B cell (primary cell): Measurements from ENCODE around the gene PUM1. TPM values are rescaled to one million over a fixed set of nuclear protein-coding genes. Genes with fewer than 3 reads are reported as not detected.

ENCODE experiments used
- ATAC-seq: fragments of 200-7000 bp; cut with Tn5 transposase; one replicate; pipeline ENCODE4 v1.10.0; 2021; ENCODE audit warnings: low read depth, mild to moderate bottlenecking, moderate number of reproducible peaks, moderate library complexity
- CTCF ChIA-PET: fragments of 350-600 bp; sonication (Branson Sonifier 250); formaldehyde crosslinking; loops from one replicate; lab custom pipeline; 2021; ENCODE audit warnings: antibody characterized with exemption, inconsistent platforms; lab: Charles Lee
- POLR2A ChIA-PET: fragments of 350-600 bp; sonication (Branson Sonifier 250); formaldehyde crosslinking; loops from one replicate; lab custom pipeline; 2021; ENCODE audit warnings: antibody characterized with exemption; lab: Charles Lee
- DNase-seq: peaks from one replicate; pipeline ENCODE4 v3.0.0; 2013
- H2AFZ ChIP-seq: 2 replicates; pipeline ENCODE4 v1.6.1; 2012; ENCODE audit warnings: mild to moderate bottlenecking, low read depth, low read length; ENCODE audit not compliant: insufficient read depth, poor library complexity, severe bottlenecking
- H3K27ac ChIP-seq, 2 donors: 1 replicate in 1 of 2; 2 replicates in 1 of 2; pipeline ENCODE4 v1.5.1; 2012 to 2013; ENCODE audit warnings: low read length in 2 of 2, mild to moderate bottlenecking in 2 of 2, moderate library complexity in 1 of 2
- H3K27me3 ChIP-seq, 4 experiments: fragments of 200-600 bp in 1 of 4; sonication (generic) in 1 of 4; replicated peaks in 1 of 4; 1 replicate in 2 of 4; 2 replicates in 2 of 4; pipeline versions ENCODE4 v1.6.1 to v1.7.0; 2013 to 2016; ENCODE audit warnings: low read length in 3 of 4, mild to moderate bottlenecking in 2 of 4, mixed read lengths in 1 of 4, moderate library complexity in 1 of 4; ENCODE audit not compliant: insufficient read depth in 4 of 4, control insufficient read depth in 3 of 4; ENCODE audit errors: control extremely low read depth in 1 of 4
- H3K36me3 ChIP-seq, 2 experiments: replicated peaks in 1 of 2; 1 replicate in 1 of 2; 2 replicates in 1 of 2; pipeline versions ENCODE4 v1.6.1 to v1.7.1; 2013; ENCODE audit warnings: low read length in 1 of 2; ENCODE audit not compliant: insufficient read depth in 2 of 2, control insufficient read depth in 1 of 2; ENCODE audit errors: control extremely low read depth in 1 of 2, extremely low read depth in 1 of 2
- H3K4me1 ChIP-seq, 2 donors: fragments of 200-600 bp in 1 of 2; sonication (generic) in 1 of 2; 1 replicate in 1 of 2; 2 replicates in 1 of 2; pipeline versions ENCODE4 v1.5.1 to v1.6.1; 2013 to 2017; ENCODE audit warnings: low read length in 2 of 2; ENCODE audit not compliant: control insufficient read depth in 2 of 2, insufficient read depth in 2 of 2
- H3K4me2 ChIP-seq: replicated peaks from 2 replicates; pipeline ENCODE3; 2012; ENCODE audit warnings: mild to moderate bottlenecking, low read depth, low read length; ENCODE audit not compliant: poor library complexity, severe bottlenecking
- H3K4me3 ChIP-seq, 5 experiments: fragments of 200-600 bp in 1 of 5; sonication (generic) in 1 of 5; 1 replicate in 3 of 5; 2 replicates in 2 of 5; pipeline versions ENCODE4 v1.5.1 to v1.7.0; 2011 to 2016; ENCODE audit warnings: low read length in 4 of 5, mild to moderate bottlenecking in 4 of 5, low read depth in 2 of 5, control low read depth in 1 of 5, moderate library complexity in 1 of 5; ENCODE audit not compliant: insufficient read depth in 1 of 5; ENCODE audit errors: control extremely low read depth in 1 of 5, extremely low read depth in 1 of 5
- H3K79me2 ChIP-seq: fragments of 200-600 bp; sonication (generic); one replicate; pipeline ENCODE4 v1.6.0; 2016; ENCODE audit warnings: low read length; ENCODE audit not compliant: control insufficient read depth, insufficient read depth
- H3K9ac ChIP-seq: fragments of 200-600 bp; sonication (generic); 2 replicates; pipeline ENCODE4 v1.6.1; 2017; ENCODE audit warnings: mild to moderate bottlenecking, low read length, moderate library complexity
- H3K9me3 ChIP-seq, 3 donors: one replicate each; pipeline versions ENCODE4 v1.6.1 to v1.7.1; 2013; ENCODE audit warnings: low read length in 2 of 3; ENCODE audit not compliant: control insufficient read depth in 2 of 3, insufficient read depth in 1 of 3; ENCODE audit errors: control extremely low read depth in 1 of 3
- H4K20me1 ChIP-seq: 2 replicates; pipeline ENCODE4 v1.6.0; 2012; ENCODE audit warnings: mild to moderate bottlenecking, low read length; ENCODE audit not compliant: insufficient read depth, control insufficient read depth, poor library complexity, severe bottlenecking
- H3K27ac Mint-ChIP-seq: one replicate; pipeline ENCODE4 v1.8.0; 2021; ENCODE audit warnings: mixed read lengths
- H3K27me3 Mint-ChIP-seq: one replicate; pipeline ENCODE4 v1.8.0; 2021; ENCODE audit warnings: mixed read lengths
- H3K4me1 Mint-ChIP-seq: one replicate; pipeline ENCODE4 v1.8.0; 2021; ENCODE audit warnings: mixed read lengths
- H3K4me3 Mint-ChIP-seq: one replicate; pipeline ENCODE4 v1.8.0; 2021; ENCODE audit warnings: mixed read lengths
- H3K9me3 Mint-ChIP-seq: one replicate; pipeline ENCODE4 v1.8.0; 2022; ENCODE audit warnings: mixed read lengths; ENCODE audit not compliant: insufficient read depth
- EZH2 ChIP-seq: IDR thresholded peaks from 2 replicates; pipeline ENCODE4 v1.6.1; 2012; ENCODE audit warnings: borderline replicate concordance, low read depth, mild to moderate bottlenecking, moderate library complexity, low read length; ENCODE audit not compliant: insufficient read depth, poor library complexity, severe bottlenecking
- WGBS: methylation state at CpG from one replicate; pipeline ENCODE4 v1.1.5; 2013; ENCODE audit warnings: missing lambda C conversion rate; ENCODE audit not compliant: insufficient coverage; 5-methylcytosine and 5-hydroxymethylcytosine counted together
- intact Hi-C: fragments of 100-400 bp; cut with micrococcal nuclease; formaldehyde crosslinking; loops from one replicate; pipeline ENCODE4 v1.10.0; 2022
- polyA plus RNA-seq: library from polyadenylated mRNA; depleted of rRNA; stranded (reverse); fragments of >200 nt; gene quantifications from 2 replicates; pipeline ENCODE4 v1.2.3, GENCODE V29; 2012
- total RNA-seq, 2 donors: library from RNA; stranded (reverse); fragments of 120-200 nt in 1 of 2; gene quantifications; 1 replicate in 1 of 2; 2 replicates in 1 of 2; pipeline versions ENCODE4 v1.2.3 to v1.2.4, GENCODE V29; 2013 to 2022
- TF ChIP-seq, protein P1 (sequence below): fragments of 200-600 bp; IDR thresholded peaks from one replicate; pipeline ENCODE4 v1.8.0; 2022; ENCODE audit warnings: antibody characterized with exemption, mild to moderate bottlenecking

PUM1 gene
- total and polyA plus RNA-seq, 2 donors (not counting 1 experiment from before 2014, with no cell fraction given): 52.8 to 177 TPM

DNA sequence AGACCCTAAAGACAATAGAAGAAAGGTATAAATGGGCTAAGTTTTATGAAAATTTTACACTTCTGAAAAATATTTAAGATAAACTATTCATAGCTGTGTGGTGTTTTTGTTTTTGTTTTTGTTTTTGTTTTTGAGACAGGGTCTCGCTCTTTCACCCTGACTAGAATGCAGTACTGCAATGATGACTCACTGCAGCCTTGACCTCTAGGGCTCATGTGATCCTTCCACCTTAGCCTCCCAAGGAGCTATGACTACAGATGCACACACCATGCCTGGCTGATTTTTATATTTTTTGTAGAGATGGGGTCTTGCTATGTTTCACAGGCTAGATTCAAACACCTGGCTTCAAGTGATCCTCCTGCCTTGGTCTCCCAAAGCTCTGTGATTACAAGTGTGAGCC lies 66.6 kb downstream of the PUM1 start:
- no peak overlapping the region for H3K27ac Mint-ChIP-seq

DNA sequence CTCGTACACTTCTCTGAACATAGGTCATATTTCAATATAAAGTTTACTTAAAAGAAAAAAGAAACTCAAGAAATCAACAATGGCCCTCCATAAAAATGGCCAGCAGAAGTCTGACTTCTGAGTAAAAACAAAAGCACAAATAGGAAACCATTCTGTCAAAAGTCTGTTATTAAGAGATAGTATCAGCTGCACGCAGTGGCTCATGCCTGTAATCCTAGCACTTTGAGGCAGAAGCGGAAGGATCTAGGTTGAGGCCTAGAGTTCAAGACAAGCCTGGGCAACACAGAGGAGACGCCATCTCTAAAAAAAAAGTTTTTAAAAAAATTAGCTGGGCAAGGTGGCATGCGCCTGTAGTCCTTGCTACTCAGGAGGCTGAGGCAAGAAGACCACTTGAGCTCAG lies 67.3 kb downstream of the PUM1 start:
- ATAC-seq: no peak
- Mint-ChIP-seq H3K9me3 (no peaks in the 10 kb centered on the region), H3K27me3 (no peaks in the 10 kb centered on the region), H3K4me3 (no peak overlapping the region), H3K27ac (no peak overlapping the region), H3K4me1 (peaks cover 33% of the 10 kb centered on the region)
- no peak overlapping the region for H3K9ac ChIP-seq
- no peaks in the 10 kb centered on the region for H3K9me3 ChIP-seq
- no peak overlapping the region for H2AFZ ChIP-seq
- 96% methylated on average over 3 of the region's 5 CpGs for WGBS
- no peaks in the 10 kb centered on the region for H3K27me3 ChIP-seq
- H3K4me1 ChIP-seq: no peaks in the 10 kb centered on the region
- no peak overlapping the region for H3K4me2 ChIP-seq
- H3K27ac ChIP-seq: no peak overlapping the region
- intact Hi-C loops: no loop called here
- peaks cover 20 to 56% of the 10 kb centered on the region in 2 experiments for H3K36me3 ChIP-seq
- no peak overlapping the region for H3K4me3 ChIP-seq
- POLR2A ChIA-PET: no interaction called here
- H3K79me2 ChIP-seq: peaks cover 87% of the 10 kb centered on the region
- peaks cover 66% of the 10 kb centered on the region for H4K20me1 ChIP-seq
- no peak for TF ChIP-seq EZH2
- TF ChIP-seq, protein P1, sequence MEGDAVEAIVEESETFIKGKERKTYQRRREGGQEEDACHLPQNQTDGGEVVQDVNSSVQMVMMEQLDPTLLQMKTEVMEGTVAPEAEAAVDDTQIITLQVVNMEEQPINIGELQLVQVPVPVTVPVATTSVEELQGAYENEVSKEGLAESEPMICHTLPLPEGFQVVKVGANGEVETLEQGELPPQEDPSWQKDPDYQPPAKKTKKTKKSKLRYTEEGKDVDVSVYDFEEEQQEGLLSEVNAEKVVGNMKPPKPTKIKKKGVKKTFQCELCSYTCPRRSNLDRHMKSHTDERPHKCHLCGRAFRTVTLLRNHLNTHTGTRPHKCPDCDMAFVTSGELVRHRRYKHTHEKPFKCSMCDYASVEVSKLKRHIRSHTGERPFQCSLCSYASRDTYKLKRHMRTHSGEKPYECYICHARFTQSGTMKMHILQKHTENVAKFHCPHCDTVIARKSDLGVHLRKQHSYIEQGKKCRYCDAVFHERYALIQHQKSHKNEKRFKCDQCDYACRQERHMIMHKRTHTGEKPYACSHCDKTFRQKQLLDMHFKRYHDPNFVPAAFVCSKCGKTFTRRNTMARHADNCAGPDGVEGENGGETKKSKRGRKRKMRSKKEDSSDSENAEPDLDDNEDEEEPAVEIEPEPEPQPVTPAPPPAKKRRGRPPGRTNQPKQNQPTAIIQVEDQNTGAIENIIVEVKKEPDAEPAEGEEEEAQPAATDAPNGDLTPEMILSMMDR: no peak
- no peak for DNase-seq
- CTCF ChIA-PET: interaction anchor here (1.4 kb wide), 1 partner anchor 17 kb away, joined by 3 read pairs; no protein-coding TSS in a partner anchor

More for the DNA sequence above, 66.6 kb downstream of the PUM1 start:
- Histone ChIP-seq H3K4me3 (no peak overlapping the region), H3K27ac (no peak overlapping the region), H3K4me2 (no peak overlapping the region), H4K20me1 (peaks cover 68% of the 10 kb centered on the region), H3K27me3 (no peaks in the 10 kb centered on the region), H3K79me2 (peaks cover 88% of the 10 kb centered on the region), H3K9me3 (no peaks in the 10 kb centered on the region), H3K36me3 (peaks cover 20 to 53% of the 10 kb centered on the region in 2 experiments), H3K9ac (no peak overlapping the region), H3K4me1 (no peaks in the 10 kb centered on the region), H2AFZ (no peak overlapping the region)
- Mint-ChIP-seq H3K4me3 (no peak overlapping the region), H3K9me3 (no peaks in the 10 kb centered on the region), H3K27me3 (no peaks in the 10 kb centered on the region), H3K4me1 (peaks cover 34% of the 10 kb centered on the region)
- POLR2A ChIA-PET: no interaction called here
- ATAC-seq (no peak), DNase-seq (no peak)
- CTCF ChIA-PET: interaction anchor here (1.4 kb wide), 1 partner anchor 18 kb away, joined by 3 read pairs; no protein-coding TSS in a partner anchor
- TF ChIP-seq, protein P1: no peak
- no peak for TF ChIP-seq EZH2
- intact Hi-C loops: no loop called here
- WGBS: no CpG with 5 or more reads among the region's 1 CpG
